ENCODE measurements around the gene MYOM1.

MYOM1 gene

DNA sequence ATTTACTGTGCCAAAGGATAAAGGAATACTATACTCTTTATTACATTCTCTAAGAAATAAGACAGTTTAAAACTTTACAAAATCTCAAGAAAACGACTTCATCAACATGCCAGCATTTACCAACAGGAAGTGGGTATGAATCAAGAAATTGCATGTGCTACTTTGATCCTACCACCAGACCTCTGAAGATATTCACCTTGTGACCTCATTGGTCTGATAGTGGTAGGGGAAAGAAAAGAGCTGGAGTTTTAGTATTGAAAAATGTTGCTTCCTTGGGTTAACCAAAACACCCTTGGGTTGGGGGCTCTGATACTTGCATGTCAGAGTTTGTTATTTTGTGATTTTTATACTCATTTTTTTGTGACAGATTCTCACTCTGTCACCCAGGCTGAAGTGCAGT lies 122.7 kb downstream of the MYOM1 start:
- Histone ChIP-seq H3K4me1 (ENCODE audit: insufficient read depth, low read length) (no peaks in the 10 kb centered on the region), H3K36me3 (ENCODE audit: insufficient read depth, low read length) (no peaks in the 10 kb centered on the region), H3K27me3 (ENCODE audit: insufficient read depth, low read length) (no peaks in the 10 kb centered on the region), H3K4me3 (ENCODE audit: low read length) (no peak overlapping the region), H2AFZ (ENCODE audit: low read depth, low read length) (no peak overlapping the region), H3K9me3 (ENCODE audit: low read length) (no peaks in the 10 kb centered on the region)

DNA sequence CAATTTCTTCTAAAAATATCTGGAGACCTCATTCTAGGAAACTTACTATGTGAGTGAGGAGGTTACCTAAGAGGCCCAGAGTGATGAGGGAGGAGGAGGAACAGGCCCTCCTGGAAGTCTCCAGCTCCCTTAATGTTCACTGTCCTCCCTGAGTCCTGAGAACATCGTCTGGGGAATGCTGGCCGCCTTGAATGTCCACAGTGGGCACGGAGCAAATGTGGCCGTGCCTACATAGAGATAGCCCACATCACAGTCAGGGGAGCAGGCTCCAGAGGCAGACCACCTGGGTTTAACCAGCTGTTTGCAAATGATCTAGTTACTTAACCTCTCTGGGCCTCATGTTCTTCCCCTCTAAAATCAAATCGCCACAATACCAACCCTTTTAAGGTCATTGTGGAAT lies 123.8 kb downstream of the MYOM1 start:
- no peak overlapping the region for H3K4me3 ChIP-seq (ENCODE audit: low read length)
- no peaks in the 10 kb centered on the region for H3K9me3 ChIP-seq (ENCODE audit: low read length)
- no peaks in the 10 kb centered on the region for H3K27me3 ChIP-seq (ENCODE audit: insufficient read depth, low read length)
- no peaks in the 10 kb centered on the region for H3K36me3 ChIP-seq (ENCODE audit: insufficient read depth, low read length)
- H2AFZ ChIP-seq (ENCODE audit: low read depth, low read length) = no peak overlapping the region
- H3K4me1 ChIP-seq (ENCODE audit: insufficient read depth, low read length) = no peaks in the 10 kb centered on the region

DNA sequence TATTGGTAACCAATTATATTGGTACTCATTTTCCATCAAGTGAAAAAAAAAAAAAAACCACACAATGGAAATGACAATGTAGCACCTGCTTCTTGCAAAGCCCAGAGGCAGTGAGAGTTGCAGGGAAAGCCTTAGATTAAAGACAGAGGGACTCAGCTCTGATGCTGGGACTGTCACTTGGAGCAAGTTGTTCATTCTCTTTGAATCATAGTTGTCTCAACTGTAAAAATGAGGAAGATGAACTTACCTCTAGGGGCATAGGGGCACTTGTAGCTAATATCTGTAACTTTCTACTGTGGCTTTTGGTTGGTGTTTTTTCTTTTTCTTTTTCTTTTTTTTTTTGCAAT lies 125.5 kb downstream of the MYOM1 start:
- Histone ChIP-seq H3K4me3 (ENCODE audit: low read length) (no peak overlapping the region), H3K27me3 (ENCODE audit: insufficient read depth, low read length) (no peaks in the 10 kb centered on the region), H3K4me1 (ENCODE audit: insufficient read depth, low read length) (no peaks in the 10 kb centered on the region), H3K36me3 (ENCODE audit: insufficient read depth, low read length) (no peaks in the 10 kb centered on the region), H3K9me3 (ENCODE audit: low read length) (no peaks in the 10 kb centered on the region), H2AFZ (ENCODE audit: low read depth, low read length) (peak overlapping the region; percentile 40)

DNA sequence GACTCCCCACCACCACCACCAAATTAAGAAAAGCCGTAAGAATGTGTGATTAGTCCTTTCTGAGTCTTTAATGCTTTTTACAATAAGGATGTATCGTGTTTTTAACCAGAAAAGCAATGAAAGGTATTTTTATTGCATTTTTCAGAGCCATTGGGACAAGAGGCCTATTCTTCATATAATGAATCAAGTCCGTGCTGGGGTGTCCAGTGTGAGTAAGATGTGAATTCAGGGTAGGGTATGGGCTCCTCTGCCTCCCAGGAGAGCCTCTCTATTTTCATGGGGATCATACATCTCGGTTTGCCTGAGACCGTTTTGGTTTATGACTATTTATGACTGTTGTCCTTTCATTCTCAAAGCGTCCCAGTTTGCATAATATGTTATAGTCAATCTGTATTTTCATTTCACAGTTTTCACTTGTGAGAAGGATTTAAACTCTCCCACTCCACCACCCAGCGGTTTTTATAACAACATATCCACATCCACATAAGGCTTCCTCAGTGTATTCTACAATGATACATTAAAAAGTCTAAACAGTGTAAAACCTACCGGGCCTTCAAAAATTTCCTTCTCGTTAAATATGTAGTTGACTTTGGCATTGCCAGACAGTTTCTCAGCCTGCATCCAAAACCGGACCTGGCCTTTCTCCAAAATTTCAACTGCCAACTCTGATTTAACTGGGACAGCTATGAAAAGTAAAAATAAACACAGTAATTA lies 126.0 kb downstream of the MYOM1 start:
- Histone ChIP-seq H2AFZ (ENCODE audit: low read depth, low read length) (peak overlapping the region; percentile 40), H3K36me3 (ENCODE audit: insufficient read depth, low read length) (no peaks in the 10 kb centered on the region), H3K9me3 (ENCODE audit: low read length) (no peaks in the 10 kb centered on the region), H3K4me1 (ENCODE audit: insufficient read depth, low read length) (no peaks in the 10 kb centered on the region), H3K4me3 (ENCODE audit: low read length) (no peak overlapping the region), H3K27me3 (ENCODE audit: insufficient read depth, low read length) (no peaks in the 10 kb centered on the region)

DNA sequence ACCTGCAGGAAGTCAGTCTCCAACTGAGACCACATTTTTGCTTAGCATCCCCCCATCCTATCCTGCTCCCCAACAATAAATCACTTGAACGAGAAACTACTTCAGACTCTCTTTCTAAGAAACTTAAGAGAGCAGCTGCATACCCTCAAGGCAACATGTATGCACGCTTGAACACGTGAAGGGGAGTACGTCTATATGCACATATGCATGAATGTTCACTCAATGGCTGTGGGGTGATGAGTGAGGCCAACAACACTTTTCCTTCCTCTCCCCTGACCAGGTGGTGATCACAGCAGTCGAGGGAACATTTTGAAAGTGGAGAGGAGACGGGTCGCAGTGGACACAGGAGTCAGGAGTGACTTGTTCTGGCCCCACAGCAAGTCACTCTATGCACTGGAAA lies 127.0 kb downstream of the MYOM1 start:
- H2AFZ ChIP-seq (ENCODE audit: low read depth, low read length) = no peak overlapping the region
- H3K27me3 ChIP-seq (ENCODE audit: insufficient read depth, low read length) = no peaks in the 10 kb centered on the region
- no peaks in the 10 kb centered on the region for H3K9me3 ChIP-seq (ENCODE audit: low read length)
- H3K36me3 ChIP-seq (ENCODE audit: insufficient read depth, low read length) = no peaks in the 10 kb centered on the region
- H3K4me3 ChIP-seq (ENCODE audit: low read length) = no peak overlapping the region
- no peaks in the 10 kb centered on the region for H3K4me1 ChIP-seq (ENCODE audit: insufficient read depth, low read length)

DNA sequence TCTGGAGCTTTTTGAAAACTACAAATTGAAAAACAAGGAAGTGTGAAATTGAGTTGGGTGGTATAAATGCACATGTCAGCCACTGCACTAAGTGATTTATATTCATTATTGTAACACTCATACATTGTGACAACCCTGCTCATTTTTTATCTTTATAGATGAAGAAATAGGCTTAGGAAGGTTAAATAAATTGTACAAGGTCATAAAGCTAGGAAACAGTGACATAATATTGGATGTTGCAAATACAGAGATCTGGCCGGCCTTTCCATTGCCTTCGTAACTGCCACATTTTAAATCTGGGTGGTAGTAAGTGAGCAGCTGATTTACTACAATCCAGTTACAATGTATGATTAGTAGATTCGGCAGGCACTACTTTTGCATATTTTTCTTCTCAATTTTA lies 130.2 kb downstream of the MYOM1 start:
- Histone ChIP-seq H3K27me3 (ENCODE audit: insufficient read depth, low read length) (no peaks in the 10 kb centered on the region), H3K36me3 (ENCODE audit: insufficient read depth, low read length) (no peaks in the 10 kb centered on the region), H3K4me3 (ENCODE audit: low read length) (no peak overlapping the region), H2AFZ (ENCODE audit: low read depth, low read length) (no peak overlapping the region), H3K9me3 (ENCODE audit: low read length) (no peaks in the 10 kb centered on the region), H3K4me1 (ENCODE audit: insufficient read depth, low read length) (no peaks in the 10 kb centered on the region)

DNA sequence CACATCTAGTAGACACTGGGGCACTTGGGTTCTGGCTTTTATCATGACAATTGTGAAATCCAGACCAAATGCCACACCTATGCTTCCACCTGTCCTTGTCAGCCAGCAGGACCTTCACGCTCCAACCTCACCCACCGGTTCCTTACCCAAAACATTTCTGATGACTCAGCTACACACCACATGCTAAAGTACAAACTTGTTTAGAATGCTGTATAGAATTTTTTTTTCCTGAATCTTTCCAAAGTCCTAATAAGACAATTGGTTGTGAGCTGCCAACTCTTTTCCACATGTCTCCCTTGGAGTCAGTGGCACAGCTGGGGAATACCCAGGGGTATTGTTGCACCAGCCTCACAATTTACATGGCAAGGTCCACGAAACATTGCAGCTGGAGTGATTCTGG lies 131.3 kb downstream of the MYOM1 start:
- no peak overlapping the region for H2AFZ ChIP-seq (ENCODE audit: low read depth, low read length)
- H3K36me3 ChIP-seq (ENCODE audit: insufficient read depth, low read length) = no peaks in the 10 kb centered on the region
- peaks cover 3% of the 10 kb centered on the region for H3K4me1 ChIP-seq (ENCODE audit: insufficient read depth, low read length)
- H3K9me3 ChIP-seq (ENCODE audit: low read length) = no peaks in the 10 kb centered on the region
- no peaks in the 10 kb centered on the region for H3K27me3 ChIP-seq (ENCODE audit: insufficient read depth, low read length)
- no peak overlapping the region for H3K4me3 ChIP-seq (ENCODE audit: low read length)

DNA sequence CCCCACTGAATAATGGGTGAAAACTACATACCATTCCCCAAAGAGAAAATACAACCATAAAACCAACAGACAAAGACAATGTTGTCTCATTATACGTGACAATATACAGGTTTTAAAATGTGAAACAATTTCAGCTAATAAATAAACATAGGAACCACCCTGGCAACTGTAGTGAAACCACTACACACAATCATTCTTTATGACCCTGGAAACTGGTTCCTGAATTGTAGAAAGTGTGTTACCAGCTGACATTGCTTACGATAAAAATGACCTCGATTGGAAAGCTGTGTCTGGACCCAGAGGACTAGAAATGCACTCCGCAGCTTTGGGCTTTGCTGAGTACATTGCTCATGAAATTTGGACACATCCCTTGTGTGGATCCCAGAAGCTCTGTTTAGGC lies 132.9 kb downstream of the MYOM1 start:
- Histone ChIP-seq H2AFZ (ENCODE audit: low read depth, low read length) (no peak overlapping the region), H3K9me3 (ENCODE audit: low read length) (no peaks in the 10 kb centered on the region), H3K36me3 (ENCODE audit: insufficient read depth, low read length) (no peaks in the 10 kb centered on the region), H3K4me3 (ENCODE audit: low read length) (no peak overlapping the region), H3K27me3 (ENCODE audit: insufficient read depth, low read length) (no peaks in the 10 kb centered on the region), H3K4me1 (ENCODE audit: insufficient read depth, low read length) (peaks cover 3% of the 10 kb centered on the region)

DNA sequence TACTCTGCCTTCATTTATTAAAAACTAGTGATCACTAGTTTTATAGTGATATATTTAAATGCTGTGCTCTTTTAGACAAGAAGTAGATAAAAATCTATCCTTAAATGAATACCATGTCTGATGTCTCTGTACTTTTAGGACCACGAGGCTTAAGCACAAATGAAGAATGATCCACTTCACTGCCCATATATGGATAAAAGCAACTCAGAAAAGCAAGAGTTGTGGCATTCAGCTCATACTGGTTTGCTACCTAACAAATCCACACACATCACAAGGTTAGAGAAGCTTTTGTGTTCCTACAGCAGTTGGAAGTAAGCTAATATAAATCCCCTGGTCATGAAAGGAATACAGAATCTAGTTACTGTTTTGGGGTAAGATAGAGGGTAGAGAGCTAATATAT lies 134.2 kb downstream of the MYOM1 start:
- H3K9me3 ChIP-seq (ENCODE audit: low read length) = no peaks in the 10 kb centered on the region
- no peak overlapping the region for H3K4me3 ChIP-seq (ENCODE audit: low read length)
- H2AFZ ChIP-seq (ENCODE audit: low read depth, low read length) = no peak overlapping the region
- peaks cover 3% of the 10 kb centered on the region for H3K4me1 ChIP-seq (ENCODE audit: insufficient read depth, low read length)
- no peaks in the 10 kb centered on the region for H3K27me3 ChIP-seq (ENCODE audit: insufficient read depth, low read length)
- H3K36me3 ChIP-seq (ENCODE audit: insufficient read depth, low read length) = no peaks in the 10 kb centered on the region

DNA sequence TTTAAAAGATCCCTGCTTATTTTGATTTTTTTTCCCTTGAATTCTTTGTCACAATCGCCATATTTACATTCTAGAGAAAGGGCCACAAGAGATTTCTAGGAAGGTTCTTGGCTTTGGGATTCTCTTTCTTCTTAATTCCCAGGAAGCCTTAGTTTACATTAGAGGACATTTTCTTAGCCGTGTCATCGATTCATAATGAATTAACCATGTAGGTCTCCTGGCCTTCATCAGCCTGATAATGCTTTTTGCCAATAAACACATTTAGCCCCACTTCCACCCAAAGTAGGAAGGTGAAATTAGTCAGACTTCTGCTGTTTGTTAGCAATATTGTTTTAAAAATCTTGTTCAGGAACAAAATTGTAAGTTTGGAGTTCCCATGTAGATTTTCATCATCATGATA lies 135.6 kb downstream of the MYOM1 start:
- Histone ChIP-seq H3K4me1 (ENCODE audit: insufficient read depth, low read length) (peaks cover 3% of the 10 kb centered on the region), H3K27me3 (ENCODE audit: insufficient read depth, low read length) (no peaks in the 10 kb centered on the region), H3K9me3 (ENCODE audit: low read length) (no peaks in the 10 kb centered on the region), H3K36me3 (ENCODE audit: insufficient read depth, low read length) (no peaks in the 10 kb centered on the region), H3K4me3 (ENCODE audit: low read length) (no peak overlapping the region), H2AFZ (ENCODE audit: low read depth, low read length) (peak overlapping the region; percentile 83)

DNA sequence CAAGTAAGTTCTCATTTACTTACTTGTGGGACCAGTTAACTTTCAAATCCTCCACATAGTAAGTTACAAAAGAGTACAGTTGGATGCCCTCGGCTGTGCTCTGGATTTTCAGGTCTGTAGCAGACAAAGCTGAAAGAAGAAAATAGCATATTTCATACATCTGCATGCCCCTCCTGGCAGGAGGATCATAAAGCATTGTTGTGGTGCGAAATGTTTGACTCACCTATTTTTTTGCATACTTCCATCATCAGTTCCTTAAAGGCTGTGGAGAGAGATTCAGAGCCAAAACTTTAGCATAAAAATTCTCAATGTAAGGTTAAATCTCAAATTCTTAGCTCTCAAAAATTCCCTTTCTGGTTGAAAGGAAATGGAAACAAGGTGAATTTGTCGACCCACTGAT lies 136.0 kb downstream of the MYOM1 start:
- Histone ChIP-seq H3K9me3 (ENCODE audit: low read length) (no peaks in the 10 kb centered on the region), H2AFZ (ENCODE audit: low read depth, low read length) (peak overlapping the region; percentile 83), H3K36me3 (ENCODE audit: insufficient read depth, low read length) (no peaks in the 10 kb centered on the region), H3K4me1 (ENCODE audit: insufficient read depth, low read length) (peaks cover 3% of the 10 kb centered on the region), H3K27me3 (ENCODE audit: insufficient read depth, low read length) (no peaks in the 10 kb centered on the region), H3K4me3 (ENCODE audit: low read length) (no peak overlapping the region)

DNA sequence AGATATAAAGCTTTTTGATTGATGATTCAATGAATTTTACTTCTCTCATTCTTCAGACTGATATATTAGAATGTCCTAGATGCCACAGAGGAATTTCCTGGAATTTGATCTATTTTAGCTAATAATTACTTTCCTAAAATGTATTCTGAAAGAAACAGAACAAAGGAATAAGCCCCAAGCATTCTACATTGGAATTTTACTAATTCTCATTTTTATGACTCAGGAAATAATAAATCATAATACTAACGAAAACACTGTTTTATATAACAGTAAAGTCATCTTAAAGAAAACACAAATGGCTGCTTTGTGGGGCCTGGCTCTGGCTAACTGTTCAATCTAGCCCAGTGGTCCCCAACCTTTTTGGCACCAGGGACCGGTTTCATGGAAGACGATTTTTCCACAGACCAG lies 138.2 kb downstream of the MYOM1 start:
- Histone ChIP-seq H3K9me3 (ENCODE audit: low read length) (no peaks in the 10 kb centered on the region), H3K4me1 (ENCODE audit: insufficient read depth, low read length) (peaks cover 3% of the 10 kb centered on the region), H3K27me3 (ENCODE audit: insufficient read depth, low read length) (no peaks in the 10 kb centered on the region), H3K36me3 (ENCODE audit: insufficient read depth, low read length) (no peaks in the 10 kb centered on the region), H3K4me3 (ENCODE audit: low read length) (no peak overlapping the region), H2AFZ (ENCODE audit: low read depth, low read length) (no peak overlapping the region)

DNA sequence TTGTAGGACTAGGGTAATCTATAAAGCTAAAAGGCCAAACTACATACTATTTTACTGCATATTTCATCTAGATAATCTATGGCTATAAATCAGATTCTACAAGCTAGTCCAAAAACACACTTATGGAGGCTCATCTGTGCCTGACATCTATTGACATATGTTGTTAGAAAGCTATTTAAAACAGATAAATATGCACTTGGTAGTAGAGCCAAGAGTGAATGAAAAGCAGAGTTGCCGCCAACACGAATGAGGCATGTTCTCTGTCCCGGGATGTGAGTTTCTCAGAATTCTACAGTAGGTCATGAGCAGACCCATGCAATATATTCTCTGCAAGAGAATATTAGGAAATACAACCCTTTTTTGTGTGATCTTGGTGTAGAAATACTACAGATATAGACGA lies 140.1 kb downstream of the MYOM1 start:
- Histone ChIP-seq H3K27me3 (ENCODE audit: insufficient read depth, low read length) (no peaks in the 10 kb centered on the region), H2AFZ (ENCODE audit: low read depth, low read length) (no peak overlapping the region), H3K9me3 (ENCODE audit: low read length) (no peaks in the 10 kb centered on the region), H3K36me3 (ENCODE audit: insufficient read depth, low read length) (no peaks in the 10 kb centered on the region), H3K4me3 (ENCODE audit: low read length) (no peak overlapping the region), H3K4me1 (ENCODE audit: insufficient read depth, low read length) (peaks cover 10% of the 10 kb centered on the region)

DNA sequence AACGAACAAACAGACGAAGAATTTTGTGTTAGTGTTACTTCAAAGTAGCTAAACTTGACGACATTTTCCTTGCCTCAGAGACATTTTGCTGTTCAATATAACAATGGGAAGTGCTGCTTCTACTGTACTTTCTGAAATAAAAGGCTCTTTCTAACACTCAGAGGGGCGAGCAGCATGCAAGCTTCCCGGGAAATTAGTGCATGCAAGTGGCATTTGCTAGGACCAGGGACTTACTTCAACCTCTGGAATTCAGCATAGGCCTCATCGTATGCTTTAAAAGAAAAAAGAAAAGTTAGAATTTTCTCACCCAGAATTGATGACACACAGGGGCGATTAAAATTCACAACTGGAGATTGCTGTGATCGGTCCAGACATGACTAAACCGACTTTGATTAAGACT lies 144.3 kb downstream of the MYOM1 start:
- H3K4me3 ChIP-seq (ENCODE audit: low read length) = no peak overlapping the region
- H3K27me3 ChIP-seq (ENCODE audit: insufficient read depth, low read length) = no peaks in the 10 kb centered on the region
- no peaks in the 10 kb centered on the region for H3K36me3 ChIP-seq (ENCODE audit: insufficient read depth, low read length)
- H3K4me1 ChIP-seq (ENCODE audit: insufficient read depth, low read length) = peaks cover 7% of the 10 kb centered on the region
- H3K9me3 ChIP-seq (ENCODE audit: low read length) = no peaks in the 10 kb centered on the region
- H2AFZ ChIP-seq (ENCODE audit: low read depth, low read length) = peak overlapping the region; percentile 76

Data from neuron (in vitro differentiated cells).